AG04449 (cell line): ENCODE results near the gene STMN3.

Experiments
- CTCF ChIA-PET: fragments of 350-600 bp; formaldehyde crosslinking; extraction: SDS; loops from one replicate; lab custom pipeline; 2021; ENCODE audit warnings: antibody characterized with exemption; lab: Yijun Ruan, JAX
- POLR2A ChIA-PET: fragments of 400-600, 350-600 bp; formaldehyde crosslinking; extraction: SDS; loops from one replicate; lab custom pipeline; 2020; ENCODE audit warnings: antibody characterized with exemption, inconsistent platforms; lab: Yijun Ruan, JAX
- DNase-seq: peaks from one replicate; pipeline ENCODE4 v3.0.0-alpha.2; 2010; ENCODE audit warnings: low read depth, low spot score
- H3K4me3 ChIP-seq: 2 replicates; pipeline ENCODE4 v1.5.1; 2011; ENCODE audit warnings: low read depth, mild to moderate bottlenecking, control low read depth, low read length
- CTCF ChIP-seq: IDR thresholded peaks from one replicate; pipeline ENCODE4 v1.5.1; 2011; ENCODE audit warnings: mild to moderate bottlenecking, moderate library complexity, low read length, control low read depth, inconsistent platforms; ENCODE audit not compliant: insufficient read depth; ENCODE audit errors: missing control alignments

STMN3 gene

GRCh38 chr20:63688228-63689045, 35.2 kb upstream of the STMN3 start:
- POLR2A ChIA-PET: interaction anchor here (0.7 to 1.1 kb wide), 2 partner anchors 10 to 19 kb away, joined by 3 to 4 read pairs; partner anchors contain the start of genes ARFRP1 and ZGPAT
- no peak for TF ChIP-seq CTCF
- H3K4me3 ChIP-seq: no peak overlapping the region
- CTCF ChIA-PET: interaction anchor here (1.4 kb wide), 1 partner anchor 150 kb away, joined by 3 read pairs; no protein-coding TSS in a partner anchor
- DNase-seq: no peak

- no peak overlapping the region for H3K4me3 ChIP-seq
- no peak for DNase-seq
- no peak for TF ChIP-seq CTCF
- CTCF ChIA-PET: interaction anchor here (1.4 kb wide), 1 partner anchor 149 kb away, joined by 3 read pairs; no protein-coding TSS in a partner anchor
- POLR2A ChIA-PET: interaction anchor here (1.0 to 1.1 kb wide), 2 partner anchors 20 kb away, joined by 3 to 4 read pairs; partner anchors contain the start of genes ARFRP1 and ZGPAT
Measured at GRCh38 chr20:63687419-63688178, 34.4 kb upstream of the STMN3 start.

- no peak overlapping the region for H3K4me3 ChIP-seq
- ChIA-PET CTCF (no interaction called here), POLR2A (interaction anchor here (1.0 kb wide), 1 partner anchor 21 kb away, joined by 3 read pairs; the partner anchor contains the start of genes ARFRP1 and ZGPAT)
- no peak for DNase-seq
- TF ChIP-seq CTCF: no peak
Measured at GRCh38 chr20:63686492-63687321, 33.5 kb upstream of the STMN3 start.

- no peak overlapping the region for H3K4me3 ChIP-seq
- CTCF ChIA-PET: no interaction called here
- POLR2A ChIA-PET: interaction anchor here (1.0 kb wide), 1 partner anchor 21 kb away, joined by 3 read pairs; the partner anchor contains the start of genes ARFRP1 and ZGPAT
- TF ChIP-seq CTCF: no peak
- no peak for DNase-seq
Measured at GRCh38 chr20:63686094-63686491, 32.9 kb upstream of the STMN3 start.

GRCh38 chr20:63685269-63686026, 32.2 kb upstream of the STMN3 start:
- TF ChIP-seq CTCF: no peak
- ChIA-PET POLR2A (no interaction called here), CTCF (no interaction called here)
- H3K4me3 ChIP-seq: no peak overlapping the region
- DNase-seq: no peak
